HG03442 (cell line): ENCODE results near the gene UBA6.
"Not testable (repeated sequence)": the region's sequence is repeated elsewhere in the genome, so short reads cannot be mapped to it uniquely, and the experiment has no call there.

ENCODE experiments used
- ATAC-seq: cut with Tn5 transposase; IDR thresholded peaks from one replicate; pipeline ENCODE4 v1.9.1; 2021; ENCODE audit warnings: mild to moderate bottlenecking, moderate library complexity; ENCODE audit not compliant: unreplicated experiment

UBA6 gene

DNA sequence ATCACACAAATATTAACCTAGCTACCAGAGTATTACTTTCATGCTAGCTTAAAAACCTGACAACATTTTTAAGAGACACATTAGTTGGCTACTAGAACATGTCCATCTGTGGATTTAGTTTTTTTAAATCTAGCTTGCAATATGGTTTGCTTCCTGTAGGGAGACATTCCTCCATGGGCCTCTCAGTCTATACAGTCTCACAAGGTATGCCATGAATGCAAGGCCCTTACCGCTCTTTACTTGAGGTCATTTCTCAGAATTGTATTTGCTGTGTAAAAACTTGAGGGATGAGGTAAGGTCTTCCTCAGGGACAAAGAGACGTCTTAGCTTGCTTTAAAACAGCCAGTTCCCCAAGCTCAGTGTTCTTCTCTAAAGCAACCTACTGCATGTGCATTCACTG is 26.9 kb downstream of the UBA6 start:
- ATAC-seq: no peak

DNA sequence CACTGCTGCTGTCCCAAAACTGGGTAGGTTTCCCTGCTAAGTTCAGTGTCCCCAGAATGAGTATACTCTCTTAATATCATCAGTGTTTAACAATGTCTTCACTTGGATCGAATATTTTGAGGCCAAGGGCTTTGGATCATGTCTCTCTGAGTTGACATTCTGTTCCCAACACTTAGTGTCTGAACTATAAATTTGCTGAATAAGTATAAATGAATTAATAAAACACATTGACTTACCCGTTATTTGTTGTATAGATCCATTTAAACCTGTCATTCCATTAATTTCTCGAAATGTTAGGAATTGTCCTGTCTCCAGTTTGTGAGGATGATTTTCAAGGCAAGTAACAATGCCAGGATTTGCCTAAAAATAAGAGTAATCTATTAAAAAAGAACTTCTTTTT is 32.6 kb downstream of the UBA6 start:
- no peak for ATAC-seq

DNA sequence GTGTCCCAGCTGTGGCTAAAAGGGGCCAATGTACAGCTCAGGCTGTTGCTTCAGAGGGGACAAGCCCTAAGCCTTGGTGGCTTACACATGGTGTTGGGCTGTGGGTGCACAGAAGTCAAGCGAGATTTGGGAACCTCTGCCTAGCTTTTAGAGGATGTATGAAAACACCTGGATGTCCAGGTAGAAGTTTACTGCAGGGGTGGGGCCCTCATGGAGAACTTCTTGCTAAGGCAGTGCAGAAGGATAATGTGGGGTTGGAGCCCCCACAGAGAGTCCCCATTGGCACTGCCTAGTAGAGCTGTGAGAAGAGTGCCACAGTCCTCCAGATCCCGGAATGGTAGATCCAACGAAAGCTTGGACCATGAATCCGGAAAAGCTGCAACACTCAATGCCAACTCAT is 40.5 kb downstream of the UBA6 start:
- ATAC-seq: no peak

DNA sequence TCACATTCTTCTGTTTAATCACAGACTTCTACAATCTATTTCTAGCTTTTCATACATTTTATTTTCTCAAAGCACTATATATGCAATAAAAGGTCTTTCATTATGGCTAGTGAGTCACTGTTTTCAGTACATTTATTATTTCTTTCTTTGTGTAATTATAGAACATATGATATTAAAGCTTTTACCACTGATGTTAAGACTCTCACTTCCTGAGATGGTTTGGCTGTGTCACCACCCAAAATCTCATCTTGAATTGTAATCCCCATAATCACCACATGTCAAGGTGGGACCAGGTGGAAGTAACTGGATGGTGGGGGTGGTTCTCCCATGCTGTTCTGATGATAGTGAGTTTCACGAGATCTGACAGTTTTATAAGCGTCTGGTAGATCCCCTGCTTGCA is 41.9 kb downstream of the UBA6 start:
- ATAC-seq: no peak

GRCh38 chr4:67658302-67658701 is 42.7 kb downstream of the UBA6 start:
- no peak for ATAC-seq

GRCh38 chr4:67651536-67651935 is 49.4 kb downstream of the UBA6 start:
- ATAC-seq: no peak

DNA sequence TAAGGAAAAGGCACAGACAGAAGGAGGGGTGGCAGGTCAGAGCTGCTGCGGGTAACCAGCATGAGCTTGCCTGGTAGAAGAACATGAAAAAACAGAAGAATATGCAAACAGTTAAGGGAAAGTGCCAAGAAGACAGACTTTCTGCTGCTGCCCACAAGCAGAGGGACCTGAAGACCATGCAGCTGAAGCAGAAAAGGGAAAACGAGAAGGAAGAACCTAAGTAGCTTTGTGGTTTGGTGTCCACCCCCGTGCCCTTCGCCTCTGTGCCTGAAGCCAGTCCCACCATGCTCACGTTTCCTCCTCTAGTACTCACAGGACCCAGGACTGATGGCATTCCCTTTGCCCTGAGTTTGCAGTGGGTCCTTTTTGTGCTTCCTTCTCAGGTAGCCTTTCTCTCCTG is 62.8 kb downstream of the UBA6 start:
- no peak for ATAC-seq

- ATAC-seq: not testable (repeated sequence)
Measured at GRCh38 chr4:67636978-67637377, 64.0 kb downstream of the UBA6 start.

DNA sequence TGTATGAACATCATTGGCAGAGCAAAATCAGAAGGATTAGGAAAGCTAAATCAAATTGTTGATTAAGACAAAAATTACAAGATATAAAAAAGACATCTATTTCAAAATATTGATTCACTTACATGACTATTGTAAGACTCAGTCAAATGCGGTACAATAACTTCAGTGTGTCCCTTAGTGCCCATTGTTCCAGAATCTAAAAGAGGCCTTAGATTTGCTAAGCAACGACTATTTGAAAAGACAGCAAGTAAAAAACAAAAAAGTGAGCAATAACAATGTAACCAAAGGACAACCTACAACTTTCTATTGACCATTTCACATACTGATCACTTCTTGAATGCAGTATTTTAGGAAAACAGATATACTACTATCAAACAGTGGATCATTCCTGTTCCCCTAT is 65.6 kb downstream of the UBA6 start:
- no peak for ATAC-seq

- ATAC-seq: no peak
Measured at GRCh38 chr4:67634741-67635140, 66.2 kb downstream of the UBA6 start.

DNA sequence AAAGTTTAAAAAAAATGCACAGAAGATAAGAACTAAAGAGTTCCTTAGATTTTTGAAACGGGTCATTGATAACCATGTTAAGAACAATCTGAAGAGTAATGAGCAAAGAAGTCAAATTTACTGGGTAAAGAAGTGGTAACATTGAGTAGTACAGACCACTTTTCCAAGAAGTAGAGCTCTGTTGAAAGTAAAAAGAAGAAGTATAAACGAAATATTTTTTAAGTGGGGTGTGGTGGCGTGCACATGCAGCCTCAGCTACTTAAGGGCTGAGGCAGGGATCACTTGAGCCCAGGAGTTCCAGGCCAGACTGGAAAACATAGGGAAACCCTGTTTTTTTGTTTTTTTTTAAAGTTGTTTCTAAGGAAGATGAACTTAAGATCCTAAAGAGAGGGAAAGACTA is 68.5 kb downstream of the UBA6 start:
- no peak for ATAC-seq

GRCh38 chr4:67624939-67625338 is 76.0 kb downstream of the UBA6 start:
- ATAC-seq: no peak

- ATAC-seq: no peak
Measured at GRCh38 chr4:67616478-67616877, 84.5 kb downstream of the UBA6 start.

DNA sequence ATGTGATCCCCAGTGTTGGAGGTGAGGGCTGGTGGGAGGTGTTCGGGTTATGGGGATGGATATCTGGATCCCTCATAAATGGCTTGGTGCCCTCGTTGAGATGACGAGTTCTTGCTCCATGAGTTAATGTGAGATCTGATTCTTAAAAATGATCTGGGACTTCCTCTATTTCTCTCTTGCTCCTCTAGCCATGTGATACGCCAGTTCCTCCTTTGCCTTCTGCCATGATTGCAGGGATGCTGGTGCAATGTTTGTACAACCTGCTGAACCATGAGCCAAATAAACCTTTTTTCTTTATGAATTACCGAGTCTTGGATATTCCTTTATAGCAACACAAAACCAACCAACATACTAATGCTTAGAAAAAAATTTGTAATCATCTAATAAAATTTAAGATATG is 85.8 kb downstream of the UBA6 start:
- no peak for ATAC-seq

GRCh38 chr4:67614186-67614585 is 86.8 kb downstream of the UBA6 start:
- no peak for ATAC-seq

- ATAC-seq: no peak
Measured at GRCh38 chr4:67608027-67608426, 92.9 kb downstream of the UBA6 start.

- ATAC-seq: no peak
Measured at GRCh38 chr4:67604749-67605148, 96.2 kb downstream of the UBA6 start.

DNA sequence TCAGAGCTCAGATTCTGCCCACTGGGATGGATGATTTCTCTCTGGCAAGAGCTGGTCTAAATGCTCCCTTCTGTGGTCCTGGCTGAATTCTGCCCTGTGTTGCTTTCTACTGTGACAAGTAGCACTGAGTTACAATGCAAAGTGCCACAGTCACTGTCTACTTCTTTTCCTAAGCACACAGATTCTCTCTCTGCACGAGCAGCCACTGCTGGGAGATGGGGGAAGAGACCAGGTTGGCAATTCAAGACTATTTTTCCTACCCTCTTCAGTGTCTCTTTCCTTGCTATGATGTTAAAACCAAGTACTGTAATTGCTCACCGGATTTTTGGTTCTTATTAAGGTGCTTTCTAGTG is 97.0 kb downstream of the UBA6 start:
- ATAC-seq: no peak

DNA sequence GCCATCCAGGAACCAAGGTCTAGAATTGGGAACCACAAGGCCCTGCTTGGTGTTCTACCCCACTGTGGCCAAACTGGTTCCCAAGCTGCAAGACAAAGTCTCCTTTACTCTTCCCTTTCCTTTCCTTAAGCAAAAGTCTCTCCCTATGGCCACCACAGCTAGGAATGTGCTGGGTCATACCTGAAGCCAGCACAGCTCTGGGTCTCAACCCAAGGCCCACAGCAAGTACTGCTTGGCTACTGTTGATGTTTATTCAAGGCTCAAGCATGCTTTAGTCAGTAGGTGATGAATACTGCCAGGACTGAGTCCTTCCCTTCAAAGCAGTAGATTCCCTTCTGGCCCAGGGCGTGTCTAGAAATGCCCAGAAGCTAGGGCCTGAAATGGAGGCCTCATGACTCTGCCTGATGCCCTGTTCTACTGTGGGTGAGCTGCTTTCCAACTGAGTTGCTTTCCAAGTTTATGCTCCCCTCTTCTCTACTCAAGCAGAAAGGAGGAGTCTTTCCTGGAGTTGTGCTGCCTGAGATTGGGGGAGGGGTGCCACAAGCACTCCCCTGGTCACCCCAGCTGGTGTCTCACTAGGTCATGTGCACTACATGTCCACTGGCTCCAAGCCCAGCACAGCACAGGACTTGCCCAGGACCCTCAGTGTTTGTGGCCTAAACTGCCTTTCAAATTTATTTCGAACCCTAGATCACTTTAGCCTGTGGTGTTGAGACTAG is 97.5 kb downstream of the UBA6 start:
- ATAC-seq: no peak

DNA sequence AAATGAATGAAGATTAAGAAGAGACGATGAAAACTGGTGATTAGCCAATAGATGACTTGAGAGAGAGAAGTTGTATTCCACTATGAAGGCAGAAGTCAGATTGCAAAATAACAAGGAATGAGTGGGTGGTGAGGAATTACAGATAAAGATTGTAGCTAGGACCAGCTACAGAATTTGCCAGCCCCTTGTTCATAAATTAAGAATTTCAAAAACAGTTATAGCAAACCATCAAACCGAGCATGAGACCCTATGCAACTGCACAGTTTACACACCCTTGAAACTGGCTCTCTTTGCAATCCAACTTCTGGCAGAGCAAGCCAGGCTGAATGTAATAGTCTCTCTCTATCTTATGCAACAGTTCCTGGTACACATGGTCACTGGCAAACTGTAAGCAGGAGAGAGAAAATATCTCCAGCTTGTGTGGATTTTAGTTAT is 107.2 kb downstream of the UBA6 start:
- ATAC-seq: no peak

DNA sequence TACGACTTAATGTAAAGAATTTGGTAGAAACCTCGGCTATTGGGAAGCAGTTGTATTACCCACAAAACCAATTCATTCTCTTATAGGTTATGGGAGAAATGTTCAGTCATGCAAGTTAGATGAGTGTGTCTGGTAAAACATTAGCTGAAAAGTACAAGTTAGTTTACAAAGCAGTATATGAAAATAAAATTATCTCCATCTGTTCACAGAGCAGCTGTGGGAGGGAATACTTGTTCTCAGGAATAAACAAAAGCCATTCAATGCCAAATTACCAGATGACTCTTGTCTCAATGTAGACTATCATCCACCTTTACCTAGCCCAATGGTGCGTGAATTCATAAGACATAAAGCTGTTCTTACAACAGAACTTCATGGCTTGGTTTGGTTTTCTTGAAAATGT is 113.8 kb downstream of the UBA6 start:
- ATAC-seq: no peak

DNA sequence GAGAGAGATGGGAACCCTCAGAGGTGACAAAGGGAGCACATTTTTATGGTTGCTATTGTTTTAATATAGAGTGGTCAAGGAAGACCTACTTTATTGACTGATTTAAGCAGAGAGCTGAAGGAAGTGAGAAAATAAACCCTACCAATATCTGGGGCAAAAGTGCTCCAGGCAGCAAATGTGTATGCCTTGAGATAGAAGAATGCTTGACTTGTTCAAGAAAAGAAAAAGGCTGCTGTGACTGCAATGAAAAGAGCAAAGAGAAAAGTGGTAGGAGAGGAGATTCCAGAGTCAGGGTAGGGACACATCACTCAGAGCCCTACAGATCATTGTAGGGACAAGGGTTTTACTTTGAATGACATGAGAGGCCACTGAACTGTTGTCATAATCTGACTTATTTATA is 116.5 kb downstream of the UBA6 start:
- ATAC-seq: no peak

GRCh38 chr4:67581913-67582312 is 119.0 kb downstream of the UBA6 start:
- no peak for ATAC-seq
